Caco-2 (cell line): ENCODE data around the gene PLXDC1. TPM values are rescaled to one million over a fixed set of nuclear protein-coding genes. Genes with fewer than 3 reads are reported as not detected.
"Not testable (repeated sequence)": the region's sequence is repeated elsewhere in the genome, so short reads cannot be mapped to it uniquely, and the experiment has no call there.

Source experiments
- BruUV-seq: library from RNA; stranded (reverse); fragments of 400-500 nt; replicated peaks from 2 replicates; lab custom pipeline; 2021; lab: Mats Ljungman, UMichigan
- CTCF ChIA-PET: fragments of 300-600 bp; sonication (Branson Sonifier 250); formaldehyde crosslinking; loops from one replicate; lab custom pipeline; 2022; ENCODE audit warnings: antibody characterized with exemption; lab: Charles Lee
- POLR2A ChIA-PET: fragments of 300-600 bp; sonication (Branson Sonifier 250); formaldehyde crosslinking; loops from one replicate; lab custom pipeline; 2022; ENCODE audit warnings: antibody characterized with exemption; lab: Charles Lee
- DNase-seq, 2 experiments: peaks; one replicate each; pipeline versions ENCODE4 v3.0.0 to v3.0.0-alpha.2; 2020 to 2022
- H3K27me3 ChIP-seq: replicated peaks from 2 replicates; pipeline ENCODE4 v1.6.0; 2011; ENCODE audit warnings: low read length; ENCODE audit not compliant: control insufficient read depth, insufficient read depth
- H3K36me3 ChIP-seq: 2 replicates; pipeline ENCODE4 v1.5.1; 2011; ENCODE audit warnings: low read length; ENCODE audit not compliant: control insufficient read depth, insufficient read depth
- H3K4me1 ChIP-seq: fragments of 250-450 bp; sonication (Bioruptor Pico); 2 replicates; pipeline ENCODE4 v1.5.1; 2020; ENCODE audit warnings: mild to moderate bottlenecking
- H3K4me3 ChIP-seq: 2 replicates; pipeline ENCODE4 v1.5.1; 2011; ENCODE audit warnings: low read depth, mild to moderate bottlenecking, control low read depth, low read length
- H3K9me3 ChIP-seq: fragments of 250-450 bp; sonication (Bioruptor Pico); 2 replicates; pipeline ENCODE4 v1.5.1; 2020; ENCODE audit warnings: mild to moderate bottlenecking, moderate library complexity
- H3K27ac Mint-ChIP-seq: one replicate; pipeline ENCODE4 v1.8.0; 2022; ENCODE audit warnings: mixed read lengths; ENCODE audit not compliant: unreplicated experiment
- H3K27me3 Mint-ChIP-seq: one replicate; pipeline ENCODE4 v1.8.0; 2022; ENCODE audit warnings: mixed read lengths; ENCODE audit not compliant: insufficient read depth, unreplicated experiment
- H3K36me3 Mint-ChIP-seq: one replicate; pipeline ENCODE4 v1.8.0; 2022; ENCODE audit warnings: mild to moderate bottlenecking, mixed read lengths; ENCODE audit not compliant: insufficient read depth, unreplicated experiment
- H3K4me1 Mint-ChIP-seq: one replicate; pipeline ENCODE4 v1.8.0; 2022; ENCODE audit warnings: low read depth, mixed read lengths; ENCODE audit not compliant: unreplicated experiment
- H3K4me3 Mint-ChIP-seq: one replicate; pipeline ENCODE4 v1.8.0; 2022; ENCODE audit warnings: mild to moderate bottlenecking, moderate library complexity, mixed read lengths; ENCODE audit not compliant: unreplicated experiment
- H3K9me3 Mint-ChIP-seq: one replicate; pipeline ENCODE4 v1.8.0; 2022; ENCODE audit warnings: mixed read lengths; ENCODE audit not compliant: unreplicated experiment
- intact Hi-C: fragments of 100-400 bp; cut with micrococcal nuclease; formaldehyde crosslinking; loops from one replicate; pipeline ENCODE4 v1.10.0; 2022; ENCODE audit not compliant: unreplicated experiment
- total RNA-seq: library from RNA; stranded (reverse); gene quantifications from 2 replicates; pipeline ENCODE4 v1.2.3, GENCODE V29; 2022
- TF ChIP-seq, protein P1 (sequence below), 2 experiments: fragments of 200-600 bp in 1 of 2; IDR thresholded peaks; 1 replicate in 1 of 2; 2 replicates in 1 of 2; pipeline versions ENCODE4 v1.5.1 to v1.8.0; 2011 to 2022; ENCODE audit warnings: antibody characterized with exemption in 1 of 2, control low read depth in 1 of 2, inconsistent platforms in 1 of 2, low read depth in 1 of 2, low read length in 1 of 2, mild to moderate bottlenecking in 1 of 2, moderate library complexity in 1 of 2; ENCODE audit not compliant: insufficient read depth in 1 of 2, severe bottlenecking in 1 of 2, unreplicated experiment in 1 of 2

The PLXDC1 gene
- total RNA-seq, 1 experiment from 2014 or later = 0.14 TPM

- H3K9me3 ChIP-seq = no peaks in the 10 kb centered on the region
- Mint-ChIP-seq H3K4me3 (no peak overlapping the region), H3K4me1 (peaks cover 21% of the 10 kb centered on the region), H3K9me3 (no peaks in the 10 kb centered on the region), H3K27me3 (no peaks in the 10 kb centered on the region), H3K36me3 (peaks cover 7% of the 10 kb centered on the region), H3K27ac (no peak overlapping the region)
- ChIA-PET POLR2A (interaction anchor here (0.6 kb wide), 1 partner anchor 16 kb away, joined by 3 read pairs; no protein-coding TSS in a partner anchor), CTCF (interaction anchor here (0.7 to 1.1 kb wide), 2 partner anchors 16 to 187 kb away, joined by 4 read pairs; no protein-coding TSS in a partner anchor)
- no peak for DNase-seq
- intact Hi-C loops = no loop called here
- TF ChIP-seq, protein P1, sequence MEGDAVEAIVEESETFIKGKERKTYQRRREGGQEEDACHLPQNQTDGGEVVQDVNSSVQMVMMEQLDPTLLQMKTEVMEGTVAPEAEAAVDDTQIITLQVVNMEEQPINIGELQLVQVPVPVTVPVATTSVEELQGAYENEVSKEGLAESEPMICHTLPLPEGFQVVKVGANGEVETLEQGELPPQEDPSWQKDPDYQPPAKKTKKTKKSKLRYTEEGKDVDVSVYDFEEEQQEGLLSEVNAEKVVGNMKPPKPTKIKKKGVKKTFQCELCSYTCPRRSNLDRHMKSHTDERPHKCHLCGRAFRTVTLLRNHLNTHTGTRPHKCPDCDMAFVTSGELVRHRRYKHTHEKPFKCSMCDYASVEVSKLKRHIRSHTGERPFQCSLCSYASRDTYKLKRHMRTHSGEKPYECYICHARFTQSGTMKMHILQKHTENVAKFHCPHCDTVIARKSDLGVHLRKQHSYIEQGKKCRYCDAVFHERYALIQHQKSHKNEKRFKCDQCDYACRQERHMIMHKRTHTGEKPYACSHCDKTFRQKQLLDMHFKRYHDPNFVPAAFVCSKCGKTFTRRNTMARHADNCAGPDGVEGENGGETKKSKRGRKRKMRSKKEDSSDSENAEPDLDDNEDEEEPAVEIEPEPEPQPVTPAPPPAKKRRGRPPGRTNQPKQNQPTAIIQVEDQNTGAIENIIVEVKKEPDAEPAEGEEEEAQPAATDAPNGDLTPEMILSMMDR (IDR thresholded peaks at IDR 0.05; ENCODE audit: insufficient read depth in 1 of 2, low read depth in 1 of 2, low read length in 1 of 2, severe bottlenecking in 1 of 2, unreplicated experiment in 1 of 2) = no peak
- no TSS peak for BruUV-seq
- peaks cover 16% of the 10 kb centered on the region for H3K4me1 ChIP-seq
- no peak overlapping the region for H3K4me3 ChIP-seq
- H3K27me3 ChIP-seq = no peaks in the 10 kb centered on the region
- no peaks in the 10 kb centered on the region for H3K36me3 ChIP-seq
These were observed 18.1 kb upstream of the PLXDC1 start for GRCh38 chr17:39169518-39169917.

DNA sequence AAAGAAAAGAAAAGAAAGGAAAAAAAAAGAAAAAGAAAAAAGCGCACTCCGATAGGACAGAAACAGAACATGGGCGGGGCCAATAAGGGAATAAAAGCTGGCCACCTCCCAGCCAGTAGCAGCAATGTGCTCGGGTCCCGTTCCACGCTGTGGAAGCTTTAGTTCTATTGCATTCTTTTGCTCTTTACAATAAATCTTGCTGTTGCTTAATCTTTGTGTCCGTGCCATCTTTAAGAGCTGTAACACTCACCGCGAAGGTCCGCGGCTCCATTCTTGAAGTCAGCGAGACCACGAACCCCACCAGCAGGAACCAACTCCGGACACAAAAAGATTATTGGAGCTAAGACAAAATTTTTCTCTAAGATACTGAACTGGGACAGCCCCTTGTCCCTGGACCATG, 17.7 kb upstream of the PLXDC1 start:
- peaks cover 23% of the 10 kb centered on the region for H3K4me1 Mint-ChIP-seq
- POLR2A ChIA-PET = interaction anchor here (0.6 kb wide), 1 partner anchor 15 kb away, joined by 3 read pairs; no protein-coding TSS in a partner anchor
- CTCF ChIA-PET = interaction anchor here (0.7 kb wide), 1 partner anchor 15 kb away, joined by 4 read pairs; no protein-coding TSS in a partner anchor
- H3K27me3 Mint-ChIP-seq = no peaks in the 10 kb centered on the region
- BruUV-seq = no TSS peak
- no peak overlapping the region for H3K4me3 ChIP-seq
- H3K9me3 Mint-ChIP-seq = no peaks in the 10 kb centered on the region
- peaks cover 20% of the 10 kb centered on the region for H3K4me1 ChIP-seq
- intact Hi-C loops = no loop called here
- H3K36me3 Mint-ChIP-seq = peaks cover 7% of the 10 kb centered on the region
- DNase-seq = no peak
- no peak overlapping the region for H3K27ac Mint-ChIP-seq
- TF ChIP-seq, protein P1 (IDR thresholded peaks at IDR 0.05; ENCODE audit: insufficient read depth in 1 of 2, low read depth in 1 of 2, low read length in 1 of 2, severe bottlenecking in 1 of 2, unreplicated experiment in 1 of 2) = no peak
- no peaks in the 10 kb centered on the region for H3K36me3 ChIP-seq
- H3K4me3 Mint-ChIP-seq = no peak overlapping the region
- H3K9me3 ChIP-seq = no peaks in the 10 kb centered on the region
- no peaks in the 10 kb centered on the region for H3K27me3 ChIP-seq

DNA sequence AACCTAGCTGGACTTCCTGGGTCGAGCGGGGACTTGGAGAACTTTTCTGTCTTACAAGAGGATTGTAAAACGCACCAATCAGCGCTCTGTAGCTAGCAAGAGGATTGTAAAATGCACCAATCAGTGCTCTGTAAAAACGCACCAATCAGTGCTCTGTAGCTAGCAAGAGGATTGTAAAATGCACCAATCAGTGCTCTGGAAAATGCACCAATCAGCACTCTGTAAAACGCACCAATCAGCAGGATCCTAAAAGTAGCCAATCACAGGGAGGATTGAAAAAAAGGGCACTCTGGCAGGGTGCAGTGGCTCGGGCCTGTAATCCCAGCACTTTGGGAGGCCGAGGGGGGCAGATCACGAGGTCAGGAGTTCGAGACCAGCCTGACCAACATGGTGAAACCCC, 17.1 kb upstream of the PLXDC1 start:
- CTCF ChIA-PET = interaction anchor here (0.7 kb wide), 1 partner anchor 15 kb away, joined by 3 read pairs; no protein-coding TSS in a partner anchor
- POLR2A ChIA-PET = not testable (repeated sequence)
- H3K4me1 ChIP-seq = peaks cover 21% of the 10 kb centered on the region

More for the DNA sequence above, 17.1 kb upstream of the PLXDC1 start:
- H3K4me3 Mint-ChIP-seq, H3K36me3 ChIP-seq, DNase-seq, H3K4me3 ChIP-seq, intact Hi-C loops, H3K27me3 Mint-ChIP-seq, H3K9me3 ChIP-seq, H3K9me3 Mint-ChIP-seq, H3K27me3 ChIP-seq, BruUV-seq, H3K36me3 Mint-ChIP-seq, H3K27ac Mint-ChIP-seq: not testable (repeated sequence)
- peaks cover 23% of the 10 kb centered on the region for H3K4me1 Mint-ChIP-seq
